ENCODE measurements around the gene GCSAML.
"Not testable (repeated sequence)": the region's sequence is repeated elsewhere in the genome, so short reads cannot be mapped to it uniquely, and the experiment has no call there.

GCSAML gene

DNA sequence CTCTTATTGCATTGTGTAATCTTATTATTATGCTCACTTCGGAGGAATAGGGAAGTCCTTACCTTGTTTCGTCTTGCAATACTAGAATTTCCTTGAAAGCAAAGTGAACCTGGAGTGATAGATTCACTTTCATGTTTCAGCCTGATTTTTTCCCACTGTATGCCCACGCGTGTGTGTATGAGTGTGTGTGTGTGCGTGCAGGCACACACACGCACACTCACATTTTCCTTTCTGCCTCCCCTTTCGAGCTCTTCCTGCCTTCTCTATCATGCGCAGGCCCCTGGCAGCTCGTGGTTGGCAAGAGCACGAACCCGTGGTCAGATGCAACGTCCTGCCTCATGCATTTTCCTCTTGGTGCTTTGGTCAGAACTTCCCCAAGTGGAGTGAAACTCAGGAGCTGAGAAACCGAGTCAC is at the start of gene GCSAML:
TSS of gene GCSAML (plus strand) at position 366 of the 414 bp plus-strand sequence. CDS start 58 bp downstream, outside the sequence.
- no peak for DNase-seq

DNA sequence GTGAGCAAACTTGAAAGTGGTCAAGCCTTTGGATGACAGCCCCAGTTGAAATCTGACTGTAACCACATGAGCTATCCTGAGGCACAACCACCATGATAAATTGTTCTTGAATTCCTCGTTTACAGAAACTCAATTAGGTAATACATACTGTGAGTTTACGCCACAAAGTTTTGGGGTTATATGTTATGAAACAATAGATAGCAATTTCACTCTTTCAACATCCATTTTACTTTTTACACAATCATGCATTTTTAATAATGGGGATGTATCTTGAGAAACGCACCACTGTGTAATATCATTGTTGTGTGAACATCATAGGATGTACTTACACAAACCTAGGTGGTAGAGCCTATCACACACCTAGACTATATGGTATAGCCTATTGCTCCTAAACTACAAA is 48.1 kb upstream of the GCSAML start:
- no peak for DNase-seq

DNA sequence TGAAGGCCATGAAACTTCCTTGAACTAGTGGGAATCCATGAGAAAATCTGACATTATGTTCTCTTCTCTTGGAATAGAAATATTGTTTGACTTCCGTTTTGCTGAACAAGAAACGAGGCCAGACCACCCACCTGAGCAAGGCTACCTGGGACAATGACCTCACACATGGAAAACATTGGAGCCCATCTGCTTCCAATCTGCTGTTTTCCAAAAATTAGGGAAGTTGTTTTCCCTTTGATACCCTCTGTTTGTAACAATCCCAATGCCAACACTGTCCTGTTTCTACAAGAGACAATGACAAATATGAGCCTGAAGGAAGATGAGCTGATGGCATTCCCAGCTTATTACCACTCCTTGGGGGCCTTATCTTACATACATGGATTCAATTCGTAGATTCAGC is 42.1 kb upstream of the GCSAML start:
- DNase-seq = no peak

DNA sequence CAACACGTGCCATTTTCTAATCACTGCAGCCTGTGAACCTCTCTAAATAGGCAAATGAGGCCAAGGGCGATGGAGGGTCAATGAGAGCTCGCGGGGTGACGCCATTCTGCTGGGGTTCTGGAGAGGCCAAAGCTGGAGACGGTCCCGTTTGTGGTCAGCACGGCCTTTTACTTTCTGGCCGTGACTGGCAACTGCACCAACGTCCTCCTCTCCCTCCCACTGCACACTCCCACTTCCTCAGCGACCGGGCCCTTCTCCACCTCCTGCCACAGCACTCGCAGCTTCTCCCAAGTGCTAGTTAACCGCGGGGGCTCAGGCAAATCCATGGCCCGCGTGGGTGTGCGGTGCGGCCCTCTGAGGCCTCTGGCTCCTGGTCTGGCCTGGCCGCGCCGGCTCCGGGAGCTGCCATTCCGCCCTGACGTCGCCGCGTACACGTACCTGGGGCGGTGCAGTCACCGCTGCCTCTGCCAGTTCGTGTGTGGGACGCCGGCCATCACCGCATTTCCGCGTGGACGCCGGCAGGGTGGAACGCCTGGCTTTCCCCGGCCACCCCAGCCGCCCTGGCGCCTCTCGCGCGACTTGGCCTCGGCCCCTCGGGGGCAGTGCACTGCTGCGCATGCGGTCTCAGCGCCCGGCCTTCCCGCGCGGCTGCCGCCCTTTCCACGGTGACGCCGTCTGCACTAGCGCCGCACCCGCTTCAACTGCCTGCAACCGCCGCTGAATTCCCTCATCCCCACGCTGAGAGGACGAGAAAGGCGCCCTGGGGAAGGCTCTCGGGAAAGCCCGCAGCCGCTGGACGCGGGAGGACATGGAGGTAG is 30.9 kb upstream of the GCSAML start:
- no peak for DNase-seq

DNA sequence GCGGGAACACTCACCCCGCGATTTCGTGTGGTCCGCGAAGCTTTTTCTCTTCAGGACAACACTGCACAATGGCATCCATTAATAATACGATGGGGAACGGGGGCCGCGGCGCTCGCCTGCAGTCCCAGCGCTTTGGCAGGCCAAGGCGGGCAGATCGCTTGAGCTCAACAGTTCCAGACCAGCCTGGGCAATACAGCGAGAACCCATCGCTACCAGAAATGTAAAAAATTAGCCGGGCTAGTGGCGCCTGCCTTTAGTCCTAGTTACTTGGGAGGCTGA is 30.4 kb upstream of the GCSAML start:
- DNase-seq = no peak

DNA sequence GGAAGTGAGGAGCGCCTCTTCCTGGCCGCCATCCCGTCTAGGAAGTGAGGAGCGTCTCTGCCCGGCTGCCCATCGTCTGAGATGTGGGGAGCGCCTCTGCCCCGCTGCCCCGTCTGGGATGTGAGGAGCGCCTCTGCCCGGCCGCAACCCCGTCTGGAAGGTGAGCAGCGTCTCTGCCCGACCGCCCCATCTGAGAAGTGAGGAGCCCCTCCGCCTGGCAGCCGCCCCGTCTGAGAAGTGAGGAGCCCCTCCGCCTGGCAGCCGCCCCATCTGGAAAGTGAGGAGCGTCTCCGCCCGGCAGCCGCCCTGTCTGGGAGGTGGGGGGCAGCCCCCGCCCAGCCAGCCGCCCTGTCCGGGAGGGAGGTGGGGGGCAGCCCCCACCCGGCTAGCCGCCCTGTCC is 27.0 kb upstream of the GCSAML start:
- DNase-seq = not testable (repeated sequence)

DNA sequence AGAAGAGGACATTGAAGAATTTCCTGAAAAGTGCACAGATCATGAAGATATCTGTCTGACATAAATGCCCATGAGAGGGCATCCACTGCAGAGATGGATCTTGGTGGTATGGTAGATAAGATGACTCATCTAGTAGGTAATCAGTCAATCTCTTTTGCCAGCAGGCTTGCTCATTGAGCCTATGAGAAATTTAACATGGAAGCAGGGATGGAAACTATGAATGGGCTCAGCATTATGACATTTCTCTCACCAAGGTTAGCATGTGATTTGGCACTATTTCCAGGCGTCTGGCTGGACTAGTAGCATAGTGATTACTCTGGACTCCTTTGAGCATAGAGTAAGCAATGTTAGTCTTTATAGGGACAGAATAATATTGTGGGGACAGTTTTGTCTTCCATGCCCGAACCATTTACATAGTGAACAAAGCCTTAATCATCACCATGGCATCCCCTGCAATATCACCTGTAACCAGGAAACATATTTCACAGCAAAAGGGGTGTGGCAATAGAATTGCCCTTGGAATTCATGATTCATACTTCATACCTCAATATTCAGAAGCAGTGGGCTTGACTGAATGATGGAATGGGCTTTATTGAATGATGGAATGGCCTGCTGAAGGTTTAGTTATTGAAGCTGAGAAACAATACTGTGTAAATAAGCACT is 20.0 kb upstream of the GCSAML start:
- no peak for DNase-seq

DNA sequence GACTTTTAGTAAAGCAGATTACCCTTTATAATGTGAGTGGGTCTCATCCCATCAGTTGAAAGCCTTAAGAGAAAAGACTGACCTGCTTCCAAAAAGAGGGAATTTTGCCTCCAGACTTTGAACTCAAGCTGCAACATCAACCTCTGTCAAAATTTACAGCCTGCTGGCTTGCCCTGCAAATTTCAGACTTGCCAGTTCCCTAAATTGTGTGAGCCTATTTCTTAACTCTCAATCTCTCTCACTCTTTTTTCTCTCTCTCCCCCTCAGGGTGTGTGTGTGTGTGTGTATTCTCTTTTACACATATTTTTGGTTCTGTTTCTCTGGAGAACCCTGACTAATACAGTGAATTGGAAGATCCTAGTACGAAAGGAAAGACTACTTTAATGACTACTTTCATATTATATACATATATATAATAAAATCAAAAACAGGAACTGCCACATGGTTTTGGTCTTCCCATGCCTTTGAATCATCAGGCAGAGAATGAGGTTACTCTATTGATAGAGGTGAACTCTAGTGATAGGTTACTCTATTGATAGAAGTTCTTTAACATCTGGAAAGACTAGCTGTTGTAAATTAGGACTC is 19.1 kb upstream of the GCSAML start:
- no peak for DNase-seq

DNA sequence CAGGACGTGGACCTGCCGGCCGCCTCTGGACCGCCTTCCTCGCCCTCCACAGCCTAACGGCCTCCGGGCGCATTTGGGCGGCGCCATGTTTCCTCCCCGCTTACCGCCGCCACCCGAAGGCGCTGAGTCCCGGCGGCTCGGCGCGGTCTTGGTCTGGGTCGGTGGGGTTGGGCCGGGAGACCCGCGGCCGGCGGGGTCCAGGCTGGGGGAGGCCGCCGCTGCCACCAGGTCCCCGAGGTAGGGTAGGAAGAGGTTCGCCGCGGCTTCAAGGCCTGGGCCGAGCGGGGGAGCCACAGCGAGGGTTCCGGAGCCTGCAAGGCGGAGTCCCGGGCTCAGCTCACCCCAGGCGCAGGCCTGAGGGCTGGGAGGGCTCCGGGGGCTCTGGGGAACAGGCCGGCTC is 18.1 kb upstream of the GCSAML start:
- DNase-seq = no peak

DNA sequence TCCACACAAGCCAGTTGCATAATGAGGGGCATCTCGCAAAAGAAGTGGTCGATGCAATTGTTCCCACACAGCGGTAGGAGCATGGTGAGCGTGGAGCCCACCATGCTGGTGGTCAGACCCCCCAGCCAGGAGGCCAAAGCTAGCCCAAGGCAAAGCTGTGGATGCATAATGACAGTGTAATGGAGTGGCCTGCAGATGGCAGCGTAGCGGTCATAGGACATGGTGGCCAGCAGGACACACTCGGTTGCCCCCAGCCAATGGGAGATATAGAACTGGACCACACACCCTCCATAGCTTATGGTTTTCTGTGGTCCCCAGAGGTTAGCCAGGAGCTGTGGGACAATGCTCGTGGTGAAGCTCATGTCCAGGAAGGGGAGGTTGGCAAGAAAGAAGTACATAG is 17.0 kb upstream of the GCSAML start:
- no peak for DNase-seq

DNA sequence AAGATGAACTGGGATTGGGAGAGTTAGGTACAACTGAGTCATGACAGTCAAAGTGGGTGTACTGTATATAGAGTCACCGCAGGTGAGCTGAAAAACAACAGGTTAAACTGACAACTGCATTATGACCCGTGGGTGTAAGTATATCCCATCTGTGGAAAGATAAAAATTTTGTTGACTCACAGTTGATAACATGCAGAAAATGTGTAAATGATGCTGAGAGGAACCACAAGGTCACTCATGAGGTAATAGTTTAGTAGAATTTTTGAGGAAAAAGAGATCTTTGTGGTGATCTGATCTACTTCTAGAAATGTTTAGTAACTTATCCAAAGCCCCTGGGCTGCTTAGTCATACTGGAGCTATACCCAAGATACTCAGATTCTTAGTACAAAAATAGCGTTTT is 13.5 kb upstream of the GCSAML start:
- no peak for DNase-seq

DNA sequence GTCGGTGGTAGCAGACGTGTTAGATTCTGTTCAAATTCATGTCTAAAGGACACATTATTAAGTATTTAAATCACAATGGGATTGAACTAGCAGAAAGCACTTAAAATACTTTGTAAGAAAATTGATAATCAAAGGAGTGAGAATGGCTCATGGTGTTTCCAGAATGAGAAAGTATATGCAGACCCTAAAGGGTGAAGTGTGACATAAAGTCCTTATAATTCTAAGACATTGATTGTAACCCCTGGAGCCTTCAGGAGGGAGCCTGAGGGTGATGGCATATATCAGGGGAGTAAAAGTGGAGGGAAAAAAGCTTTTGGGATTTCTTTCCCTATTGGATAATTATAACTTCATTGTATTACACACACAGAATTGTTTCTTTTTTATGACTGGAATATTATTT is 12.6 kb upstream of the GCSAML start, which contains the start of gene OR2C3:
TSS of gene OR2C3 (minus strand) at position 101 of the 400 bp plus-strand sequence. CDS start 3,929 bp downstream, outside the sequence.
- DNase-seq = no peak

DNA sequence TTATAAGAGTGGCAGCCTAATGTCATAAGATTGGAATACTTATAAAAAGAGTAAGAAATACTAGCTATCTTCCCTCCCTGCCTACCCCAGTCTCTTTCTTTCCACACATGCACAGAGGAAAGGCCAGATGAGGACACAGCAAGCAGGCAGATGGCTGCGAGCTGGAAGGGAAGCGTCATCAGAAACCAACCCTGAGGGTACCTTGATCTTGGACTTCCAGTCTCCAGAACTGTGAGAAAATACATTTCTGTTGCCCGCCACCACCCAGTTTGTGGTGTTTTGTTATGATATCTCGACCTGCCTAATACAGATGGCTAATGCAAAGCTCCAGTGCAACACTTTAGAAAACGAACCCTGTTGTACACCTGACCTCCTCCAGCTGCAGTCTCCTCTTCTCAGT is 10.4 kb upstream of the GCSAML start:
- no peak for DNase-seq

DNA sequence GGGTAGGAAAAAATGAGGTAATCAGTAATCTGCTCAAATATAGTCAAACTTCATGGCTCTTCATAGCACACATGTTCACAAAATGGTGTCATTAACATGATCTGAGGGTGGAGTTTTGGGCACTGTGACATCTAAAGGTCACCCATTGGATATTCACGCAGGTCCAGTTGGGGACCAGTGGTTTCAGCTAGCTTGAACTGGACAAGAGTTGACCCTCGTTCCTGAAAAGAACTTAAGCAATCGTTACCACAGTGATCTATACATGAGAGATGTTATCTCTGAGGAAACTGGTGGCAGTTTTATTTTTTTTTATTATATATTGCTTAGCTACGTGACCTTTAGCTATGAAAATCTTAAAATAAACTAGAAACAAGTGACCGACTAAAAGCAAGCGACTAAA is 9.7 kb upstream of the GCSAML start:
- no peak for DNase-seq

DNA sequence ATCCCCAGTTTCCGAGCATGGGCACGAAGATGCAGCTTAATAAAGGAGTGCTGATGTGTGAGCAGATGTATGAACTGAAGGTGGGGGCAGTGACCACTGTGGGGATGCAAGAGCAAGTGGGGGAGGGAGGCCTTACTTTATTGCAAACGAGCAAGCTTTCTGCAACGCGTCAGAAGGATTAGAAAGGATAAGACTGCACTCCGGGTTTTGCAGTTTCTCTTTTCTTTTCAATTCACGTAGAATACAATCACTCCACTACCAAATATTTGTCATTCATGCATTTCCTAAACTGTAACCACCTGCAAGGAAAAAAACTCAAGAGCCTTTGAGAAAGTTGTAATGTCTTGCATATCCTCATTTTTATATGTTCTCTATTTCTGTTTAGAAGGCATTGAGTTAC is 8.4 kb upstream of the GCSAML start:
- DNase-seq = no peak

DNA sequence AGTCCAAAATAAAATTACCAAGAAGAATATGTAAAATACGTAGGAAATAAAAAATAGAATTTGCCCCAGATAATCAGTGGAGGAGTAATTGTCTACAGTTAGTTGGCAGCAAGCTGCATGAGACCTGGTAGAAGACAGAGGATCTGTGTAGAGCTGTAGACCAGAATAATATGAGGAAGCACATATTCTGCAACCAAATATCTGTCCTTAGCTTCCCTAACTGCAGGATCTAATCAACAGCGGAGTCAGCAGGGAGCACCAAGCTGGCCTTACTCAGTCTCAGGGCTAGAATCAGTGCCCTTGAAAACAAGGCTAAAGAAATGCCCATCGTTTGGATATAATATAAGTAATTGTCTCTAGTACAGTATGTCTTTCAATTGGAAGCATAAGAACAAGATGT is 6.1 kb upstream of the GCSAML start:
- DNase-seq = no peak

DNA sequence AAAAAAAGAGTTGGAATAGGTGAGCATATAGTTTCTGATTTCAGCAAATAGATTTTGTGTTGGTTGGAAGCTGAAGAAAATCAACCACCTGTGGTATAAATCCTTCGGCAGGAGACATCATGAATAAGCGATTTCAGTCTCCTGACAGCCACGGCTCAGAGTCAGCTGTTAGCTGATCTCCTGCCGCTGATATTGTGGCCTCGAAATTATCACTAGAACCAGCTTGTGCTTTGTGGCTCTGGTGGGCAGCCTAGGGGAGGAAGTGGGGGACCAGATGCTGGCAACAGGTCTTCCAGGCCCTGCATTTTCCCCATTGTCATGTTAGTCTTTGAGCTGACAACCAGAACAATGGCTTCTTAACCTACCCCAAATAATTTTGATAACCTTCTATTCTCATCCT is 842 bp upstream of the GCSAML start:
- DNase-seq = no peak

DNA sequence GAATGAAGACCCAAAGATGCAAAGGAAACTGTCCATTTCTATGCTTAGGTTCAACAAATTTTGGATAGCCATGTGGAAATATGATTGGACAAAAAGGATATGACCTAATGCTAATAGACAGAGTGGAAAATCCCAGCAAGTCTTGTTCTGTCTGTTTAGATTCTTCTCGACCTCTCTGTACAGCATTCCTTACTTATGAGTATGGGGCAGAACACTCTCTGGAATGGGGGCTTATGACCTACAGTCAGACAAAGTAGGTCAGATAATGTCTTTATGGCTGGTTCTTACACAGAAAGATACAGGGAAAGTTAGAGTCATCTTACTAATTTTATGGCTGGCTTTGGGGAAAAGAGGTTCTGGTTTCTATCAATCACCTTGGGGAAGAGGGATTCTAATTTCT is 2.8 kb downstream of the GCSAML start:
- no peak for DNase-seq

DNA sequence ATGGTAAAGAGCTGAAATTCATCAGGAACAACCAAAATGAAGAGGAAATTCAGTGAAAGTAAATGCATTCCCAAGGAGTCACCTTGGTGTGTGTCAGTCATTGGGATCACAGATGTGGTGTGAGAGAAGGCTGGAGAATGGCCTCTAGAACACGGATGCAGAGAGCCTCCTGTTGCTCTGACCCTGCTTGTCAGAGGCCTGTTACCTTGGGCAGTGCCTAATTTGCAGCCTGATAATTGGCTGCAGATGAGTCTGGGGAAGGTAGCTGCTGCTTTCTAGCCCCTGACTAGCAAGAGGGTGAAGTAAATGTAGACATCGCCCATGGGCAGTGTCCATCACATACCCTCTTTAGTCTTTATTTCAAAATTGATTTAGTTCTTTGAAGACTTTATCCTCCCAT is 3.3 kb downstream of the GCSAML start:
- DNase-seq = no peak

DNA sequence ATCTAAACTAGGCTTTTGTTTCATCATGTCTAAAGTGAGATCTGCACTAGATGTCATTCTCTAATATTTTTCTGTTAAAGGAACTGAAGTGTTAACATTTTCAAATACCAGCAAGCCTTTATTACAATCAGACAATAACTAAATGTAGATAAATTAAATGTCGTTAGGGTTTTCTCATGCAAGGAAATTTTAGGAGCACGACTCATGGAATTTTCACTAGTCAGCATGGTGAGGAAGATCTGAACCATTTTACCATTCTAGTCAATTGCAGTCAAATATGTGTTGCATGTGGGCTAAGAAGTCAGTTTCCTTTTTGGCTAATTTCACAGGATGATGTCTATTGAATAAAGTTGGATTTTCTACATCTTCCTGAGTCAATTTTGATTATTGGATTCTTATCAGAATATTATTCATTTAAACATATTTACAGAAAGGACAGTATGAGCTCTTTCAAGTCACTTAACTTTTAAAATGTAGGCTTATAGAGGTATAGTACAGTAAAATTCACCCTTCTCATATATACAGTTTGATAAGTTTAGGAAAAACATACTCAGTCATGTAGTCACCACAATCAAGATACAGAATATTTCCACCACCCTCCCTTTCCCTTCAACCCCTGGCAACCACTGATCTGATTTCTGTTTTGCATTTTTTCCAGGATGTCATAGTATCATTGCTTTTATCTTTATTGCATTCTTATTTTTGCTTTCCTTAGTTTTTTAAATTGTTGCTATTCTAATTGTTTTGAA is 9.2 kb downstream of the GCSAML start:
- no peak for DNase-seq

DNA sequence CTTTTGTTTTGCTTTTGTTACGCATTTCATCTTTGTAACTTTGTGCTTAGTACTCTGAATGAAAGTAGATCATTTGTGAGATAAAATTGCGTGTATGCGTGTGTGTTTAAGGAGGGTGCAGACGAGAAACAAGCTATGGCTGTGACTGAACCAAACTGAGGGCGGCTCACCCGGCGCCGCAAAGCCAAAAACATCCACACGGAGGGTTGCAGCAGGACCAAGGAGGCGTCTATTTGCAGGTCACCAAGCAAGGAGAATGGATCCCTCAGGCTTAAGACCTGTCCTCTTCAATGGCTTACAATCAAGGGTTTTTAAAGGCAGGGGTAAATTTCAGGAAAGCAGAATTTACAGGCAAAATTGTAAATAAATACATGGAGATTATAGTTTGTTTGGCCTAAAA is 12.8 kb downstream of the GCSAML start:
- no peak for DNase-seq

DNA sequence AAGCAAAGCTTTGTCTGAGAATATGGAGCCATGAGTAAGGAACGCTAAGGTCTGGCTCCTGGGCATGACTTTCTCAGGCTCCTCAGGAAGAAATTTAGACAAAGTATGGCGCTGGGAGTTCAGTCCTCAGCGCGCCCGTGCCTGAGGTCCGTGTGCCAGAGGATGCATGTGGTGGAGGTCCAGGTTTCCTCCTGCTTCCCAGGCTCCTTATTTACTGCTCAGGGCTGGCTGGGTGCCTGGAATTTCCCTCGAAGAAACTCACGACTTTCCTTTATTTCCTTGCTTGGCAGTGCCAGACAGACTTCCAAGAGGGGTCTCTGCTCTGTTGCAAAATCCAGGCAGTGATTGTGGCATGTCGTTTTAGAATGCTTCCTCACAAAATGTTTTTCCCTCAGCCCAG is 13.3 kb downstream of the GCSAML start:
- DNase-seq = no peak

DNA sequence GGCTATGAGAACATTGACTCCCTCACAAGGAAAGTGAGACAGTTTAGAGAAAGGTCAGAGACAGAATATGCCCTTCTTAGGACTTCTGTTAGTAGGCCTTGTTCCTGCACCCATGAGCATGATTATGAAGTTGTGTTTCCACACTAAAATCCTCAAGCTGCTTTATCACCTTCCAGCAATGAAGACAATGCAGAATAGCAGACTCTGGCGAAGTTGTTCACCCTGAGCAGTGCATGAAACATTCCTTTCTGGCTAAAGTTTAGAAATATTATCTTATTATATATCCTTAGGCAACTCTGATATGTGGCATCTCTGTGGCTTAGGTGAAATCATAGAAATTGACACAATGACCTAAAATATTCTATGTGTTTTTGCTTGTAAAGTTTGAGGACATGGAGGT is 25.3 kb downstream of the GCSAML start:
- no peak for DNase-seq

DNA sequence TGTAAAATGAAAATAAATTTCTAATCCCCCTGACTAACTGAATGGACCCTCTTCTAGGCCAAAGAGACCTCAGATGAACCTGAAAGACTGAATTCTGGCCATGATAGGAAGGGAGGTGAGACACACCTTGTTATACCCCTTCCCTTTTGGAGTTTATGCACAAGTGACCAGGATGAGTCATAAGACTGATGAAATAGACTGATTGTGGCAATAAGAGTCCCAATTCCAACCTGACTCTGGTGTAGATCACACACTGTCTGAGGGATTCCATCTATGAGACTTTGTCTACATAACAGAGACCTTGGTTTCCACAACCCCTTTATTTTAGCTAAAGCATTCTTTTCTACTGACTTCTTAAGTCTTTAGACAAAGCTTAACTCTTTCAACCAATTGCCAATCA is 25.7 kb downstream of the GCSAML start:
- DNase-seq = no peak

Measured in NCI-H2029 treated with DMSO at 0.1 percent for 48 hours (cell line).